Erythroblast (primary cell): Measurements from ENCODE around the gene NCKAP5.

Experiments
- DNase-seq, 2 experiments: peaks; one replicate each; lab custom pipeline; 2025; lab: John Stamatoyannopoulos, UW
- GATA1 ChIP-seq: IDR thresholded peaks from 2 replicates; pipeline ENCODE4 v1.6.1; 2011; ENCODE audit warnings: low read depth, mild to moderate bottlenecking, control low read depth, low read length, moderate library complexity
- POLR2A ChIP-seq: IDR thresholded peaks from 2 replicates; pipeline ENCODE4 v1.6.1; 2011; ENCODE audit warnings: mild to moderate bottlenecking, low read length

Gene NCKAP5

DNA sequence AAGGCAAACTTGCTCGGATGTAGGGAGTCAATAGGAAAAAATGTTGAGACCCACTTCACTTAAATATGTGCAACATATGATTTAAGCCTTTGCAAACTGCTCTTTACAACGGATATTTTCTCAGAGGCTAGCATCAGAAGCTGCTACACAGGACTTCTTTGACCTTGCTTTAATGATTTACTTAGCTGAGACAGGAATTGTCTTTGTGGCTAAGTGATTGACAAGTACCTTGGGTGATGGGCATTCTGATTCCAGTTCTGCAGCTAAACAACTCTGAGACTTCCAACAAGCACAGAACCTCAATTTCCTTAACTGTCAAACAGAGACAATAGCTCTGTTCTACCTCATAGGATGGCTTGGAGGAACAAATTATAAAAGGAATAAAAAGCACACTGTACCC, 150.2 kb downstream of the NCKAP5 start:
- no peak for DNase-seq
- TF ChIP-seq POLR2A (no peak), GATA1 (no peak)

- DNase-seq = no peak
- TF ChIP-seq GATA1 = no peak
- no peak for TF ChIP-seq POLR2A
These were observed 150.8 kb downstream of the NCKAP5 start for GRCh38 chr2:133417415-133417814.

DNA sequence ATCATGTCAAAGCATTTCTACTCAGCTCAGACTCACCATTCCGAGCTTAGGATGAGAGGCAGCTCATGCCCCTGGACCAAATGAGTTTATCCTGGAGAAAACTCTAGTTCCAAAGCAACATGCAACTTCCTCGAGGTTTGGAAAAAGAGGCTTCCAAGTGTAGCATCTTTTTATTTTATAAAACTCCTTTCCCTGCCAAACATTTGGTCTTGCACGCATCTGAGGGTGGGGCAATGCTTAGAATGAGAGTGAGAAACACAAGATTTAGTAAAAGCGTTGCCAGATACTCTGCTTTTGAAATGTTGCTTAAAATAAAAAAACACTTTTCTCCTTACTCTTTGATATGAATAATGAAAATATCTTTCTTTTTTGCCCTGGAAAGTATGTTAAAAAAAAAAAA, 151.5 kb downstream of the NCKAP5 start:
- TF ChIP-seq POLR2A (no peak), GATA1 (no peak)
- DNase-seq = no peak

DNA sequence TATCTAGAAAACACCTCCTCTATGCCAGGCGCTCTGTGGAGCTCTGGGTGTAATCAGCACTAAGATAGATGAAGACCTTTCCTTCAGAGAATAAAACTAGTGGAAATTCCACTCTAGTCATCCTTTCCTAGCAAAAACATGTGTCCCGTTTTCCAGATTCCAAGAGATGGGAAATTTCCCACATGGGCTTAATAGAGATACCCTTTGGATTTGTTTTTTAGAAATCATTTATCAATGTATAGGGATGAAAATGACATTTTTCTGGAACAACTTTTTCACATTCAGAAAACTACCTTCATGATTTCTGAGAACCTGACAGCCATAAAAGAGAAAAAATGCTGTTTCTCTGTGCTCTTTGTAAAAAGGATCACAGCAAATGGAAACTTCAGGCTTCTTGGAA, 152.1 kb downstream of the NCKAP5 start:
- no peak for TF ChIP-seq POLR2A
- no peak for TF ChIP-seq GATA1
- DNase-seq = no peak

DNA sequence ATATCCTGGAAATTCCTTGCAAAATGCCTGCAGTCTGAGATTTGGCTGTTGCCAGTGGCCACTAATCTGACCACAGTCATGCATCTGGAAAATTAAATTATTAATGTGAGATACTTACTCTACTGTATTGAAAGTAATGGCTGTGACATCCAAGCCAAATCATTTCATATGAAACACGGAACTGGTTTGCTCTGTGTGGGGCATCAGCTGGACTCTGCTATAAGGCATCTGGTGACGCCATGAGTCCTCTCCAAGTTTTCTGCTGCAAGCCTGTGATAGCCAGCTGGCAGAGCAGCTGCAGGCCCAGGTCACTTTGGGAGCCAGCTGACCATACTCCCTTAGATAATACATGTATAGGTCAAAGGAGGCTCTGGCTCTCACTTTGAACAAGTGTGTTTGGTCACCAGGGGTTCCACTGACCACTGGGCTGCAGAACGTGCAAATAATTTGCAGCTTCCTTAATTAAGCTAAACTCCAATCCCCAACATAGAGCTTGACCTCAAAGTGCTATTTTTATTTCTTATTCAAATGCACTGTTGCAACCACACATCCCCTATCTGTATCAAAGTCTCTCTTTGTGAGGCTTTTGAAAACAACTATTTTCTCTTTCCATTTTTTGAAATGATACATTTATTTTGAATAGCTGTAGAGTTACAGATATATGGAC, 152.9 kb downstream of the NCKAP5 start:
- TF ChIP-seq POLR2A = no peak
- no peak for TF ChIP-seq GATA1
- DNase-seq = no peak

- TF ChIP-seq POLR2A = no peak
- TF ChIP-seq GATA1 = no peak
- no peak for DNase-seq
These were observed 153.6 kb downstream of the NCKAP5 start for GRCh38 chr2:133414486-133415209.

DNA sequence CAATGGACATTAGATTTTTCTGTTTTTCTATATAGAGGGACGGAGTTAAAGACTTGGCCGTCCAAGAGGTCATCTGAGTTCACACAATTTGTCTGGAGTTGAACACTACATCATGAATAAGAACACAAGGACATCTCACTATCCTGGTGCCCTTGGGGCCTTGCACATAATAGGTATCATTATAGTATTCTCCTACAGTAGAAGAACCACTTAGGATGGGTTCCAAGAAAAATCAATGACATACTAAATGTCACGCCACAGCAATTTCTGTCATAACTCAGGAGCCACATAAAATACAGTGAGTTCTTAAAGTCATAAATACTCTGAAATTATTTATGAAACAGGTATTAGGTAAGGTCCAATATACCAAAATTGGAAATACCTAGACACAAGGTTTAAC, 154.4 kb downstream of the NCKAP5 start:
- TF ChIP-seq GATA1 = no peak
- no peak for TF ChIP-seq POLR2A
- no peak for DNase-seq

- TF ChIP-seq GATA1 (no peak), POLR2A (no peak)
- no peak for DNase-seq
These were observed 155.6 kb downstream of the NCKAP5 start for GRCh38 chr2:133412694-133413093.

DNA sequence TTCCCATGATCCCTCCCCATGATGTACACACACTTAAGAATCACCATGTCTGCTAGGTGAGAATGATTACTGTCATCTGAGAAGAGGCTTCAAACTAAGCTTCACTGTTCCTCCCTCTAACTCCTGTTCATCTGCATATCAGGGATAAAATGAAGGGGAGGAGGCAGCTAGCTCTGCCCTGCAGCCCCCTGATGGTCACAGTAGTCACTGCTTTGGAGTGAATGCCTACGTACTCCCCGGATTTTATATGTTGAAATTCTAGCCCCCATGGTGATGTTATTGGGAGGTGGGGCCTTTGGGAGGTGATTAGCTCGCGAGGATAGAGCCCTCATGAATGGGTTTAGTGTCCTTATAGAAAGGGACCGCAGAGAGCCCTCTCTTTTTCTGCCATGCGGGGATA, 156.4 kb downstream of the NCKAP5 start:
- TF ChIP-seq GATA1 (no peak), POLR2A (no peak)
- no peak for DNase-seq

DNA sequence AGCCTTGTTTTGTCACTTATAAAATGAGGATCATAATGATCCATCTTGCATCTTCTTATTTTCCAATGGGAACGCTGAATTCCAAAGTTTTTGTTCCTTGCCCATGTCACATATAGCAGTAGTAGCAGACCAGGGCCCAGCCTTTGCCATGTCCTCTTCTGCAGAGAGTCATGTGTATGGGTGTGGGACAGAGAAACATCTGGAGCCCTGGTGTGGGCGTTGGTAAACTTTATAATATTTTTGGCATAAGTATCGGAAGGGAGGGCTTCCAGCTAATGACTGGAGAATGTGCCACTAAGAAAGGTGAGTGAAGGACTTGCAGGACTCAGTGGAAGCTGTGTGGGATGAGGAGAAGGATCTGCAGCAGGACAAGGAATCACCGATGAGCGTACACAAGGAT, 157.2 kb downstream of the NCKAP5 start:
- no peak for TF ChIP-seq GATA1
- no peak for TF ChIP-seq POLR2A
- no peak for DNase-seq

DNA sequence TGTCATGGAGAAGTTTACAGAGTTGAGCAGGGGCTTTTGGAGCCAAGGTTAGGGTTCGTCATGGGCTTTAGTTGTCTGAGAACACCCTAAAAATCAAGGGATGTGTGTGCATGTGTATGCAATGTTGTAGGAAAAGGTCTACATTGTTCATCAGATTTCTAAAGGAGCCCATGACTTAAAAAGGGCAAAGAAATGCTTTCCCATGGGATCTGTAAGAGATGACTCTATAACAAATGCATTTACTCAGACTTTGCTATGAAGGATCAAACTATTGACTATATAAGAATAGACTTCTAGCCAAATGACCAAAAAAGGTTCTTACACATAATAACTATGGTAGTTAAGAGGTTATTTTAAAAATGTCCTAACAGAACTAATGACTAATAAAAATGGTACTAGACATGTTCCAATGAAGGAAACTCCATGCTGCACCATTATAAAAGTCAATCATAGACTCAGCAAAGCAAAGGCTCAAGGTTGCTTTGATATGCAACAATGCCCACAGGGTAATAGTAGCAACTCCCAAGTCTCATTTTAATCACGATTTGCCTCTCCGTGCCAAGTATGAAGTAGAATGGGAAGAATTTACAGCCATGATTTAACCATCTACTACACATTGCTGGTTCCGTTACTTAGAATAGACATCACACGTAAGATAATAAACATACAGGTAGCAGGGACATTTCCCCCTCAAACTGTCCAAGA, 158.5 kb downstream of the NCKAP5 start:
- no peak for DNase-seq

GRCh38 chr2:133408671-133409070, 159.6 kb downstream of the NCKAP5 start:
- TF ChIP-seq GATA1 (no peak), POLR2A (no peak)
- no peak for DNase-seq

More for the DNA sequence above, 158.5 kb downstream of the NCKAP5 start:
- no peak for TF ChIP-seq GATA1
- TF ChIP-seq POLR2A = no peak

GRCh38 chr2:133407341-133407740, 160.9 kb downstream of the NCKAP5 start:
- DNase-seq = no peak
- TF ChIP-seq POLR2A (no peak), GATA1 (no peak)

GRCh38 chr2:133405252-133405651, 163.0 kb downstream of the NCKAP5 start:
- no peak for TF ChIP-seq GATA1
- DNase-seq = no peak

GRCh38 chr2:133400411-133400810, 167.9 kb downstream of the NCKAP5 start:
- TF ChIP-seq GATA1 (no peak), POLR2A (no peak)
- no peak for DNase-seq
